Lower lobe of right lung (tissue), 2 donors: ENCODE results near the gene ELAVL1. TPM values are rescaled to one million over a fixed set of nuclear protein-coding genes. Genes with fewer than 3 reads are reported as not detected.
"Not testable (repeated sequence)": the region's sequence is repeated elsewhere in the genome, so short reads cannot be mapped to it uniquely, and the experiment has no call there.

ENCODE experiments used
- ATAC-seq, 2 donors: fragments of 200-7000 bp; cut with Tn5 transposase; one replicate each; pipeline ENCODE4 v1.9.1; 2020 to 2022; ENCODE audit warnings: mild to moderate bottlenecking in 2 of 2, moderate library complexity in 2 of 2
- DNase-seq: peaks from one replicate; pipeline ENCODE4 v3.0.0-alpha.2; 2020
- H3K27ac ChIP-seq: fragments of 200-600 bp; one replicate; pipeline ENCODE4 v1.8.0; 2022
- H3K27me3 ChIP-seq: fragments of 200-600 bp; one replicate; pipeline ENCODE4 v1.8.0; 2022; ENCODE audit warnings: low read depth
- H3K36me3 ChIP-seq: fragments of 200-600 bp; one replicate; pipeline ENCODE4 v1.8.0; 2022; ENCODE audit warnings: mild to moderate bottlenecking
- H3K4me1 ChIP-seq: fragments of 200-600 bp; one replicate; pipeline ENCODE4 v1.8.0; 2022
- H3K4me3 ChIP-seq: fragments of 200-600 bp; one replicate; pipeline ENCODE4 v1.8.0; 2022; ENCODE audit warnings: mild to moderate bottlenecking
- H3K9me3 ChIP-seq: fragments of 200-600 bp; one replicate; pipeline ENCODE4 v1.8.0; 2022
- intact Hi-C: fragments of 100-400 bp; cut with DNase I; formaldehyde crosslinking; loops from one replicate; pipeline ENCODE4 v1.11.0; 2022
- total RNA-seq: library from RNA; stranded (reverse); fragmentation: NEBNext Ultra II Directional; extraction: Animal tissue kit (Norgen Biotek cat#: 25700); gene quantifications from one replicate; pipeline ENCODE4 v1.2.1, GENCODE V29; 2021
- TF ChIP-seq, protein P1 (sequence below): fragments of 200-600 bp; IDR thresholded peaks from one replicate; pipeline ENCODE4 v1.8.0; 2022; ENCODE audit warnings: antibody characterized with exemption, mild to moderate bottlenecking
- donor health status: DM: no; HTN: yes; CAD: no; lungs with severe emphysema.

Gene ELAVL1
- total RNA-seq, 1 donor from 2014 or later = 66.3 TPM

GRCh38 chr19:7961920-7962626 lies 43.4 kb downstream of the ELAVL1 start:
- intact Hi-C loops = no loop called here

DNA sequence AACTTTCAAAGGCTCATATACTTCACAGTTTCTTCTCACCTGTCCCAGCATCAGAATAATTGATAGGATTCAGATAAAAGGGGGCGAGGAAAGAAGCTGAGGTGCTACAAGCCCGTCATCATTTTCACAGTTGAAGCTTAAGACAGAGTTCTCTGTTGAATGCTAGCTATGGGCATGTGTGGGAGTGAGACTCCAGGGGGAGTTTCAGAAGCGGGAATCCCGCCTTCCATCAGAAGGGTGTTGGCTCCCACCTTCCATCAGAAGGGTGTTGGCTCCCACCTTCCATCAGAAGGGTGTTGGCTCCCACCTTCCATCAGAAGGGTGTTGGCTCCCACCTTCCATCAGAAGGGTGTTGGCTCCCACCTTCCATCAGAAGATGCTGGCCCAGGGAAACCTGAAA lies 44.4 kb downstream of the ELAVL1 start:
- H3K9me3 ChIP-seq, H3K27me3 ChIP-seq, DNase-seq, intact Hi-C loops, H3K4me1 ChIP-seq, H3K4me3 ChIP-seq, ATAC-seq, H3K27ac ChIP-seq: not testable (repeated sequence)
- H3K36me3 ChIP-seq = peaks cover 74% of the 10 kb centered on the region

More at GRCh38 chr19:7961920-7962626, 43.4 kb downstream of the ELAVL1 start:
- Histone ChIP-seq H3K4me1 (no peaks in the 10 kb centered on the region), H3K4me3 (no peak overlapping the region), H3K9me3 (no peaks in the 10 kb centered on the region), H3K27me3 (no peaks in the 10 kb centered on the region), H3K27ac (no peak overlapping the region), H3K36me3 (peaks cover 83% of the 10 kb centered on the region)
- TF ChIP-seq, protein P1, sequence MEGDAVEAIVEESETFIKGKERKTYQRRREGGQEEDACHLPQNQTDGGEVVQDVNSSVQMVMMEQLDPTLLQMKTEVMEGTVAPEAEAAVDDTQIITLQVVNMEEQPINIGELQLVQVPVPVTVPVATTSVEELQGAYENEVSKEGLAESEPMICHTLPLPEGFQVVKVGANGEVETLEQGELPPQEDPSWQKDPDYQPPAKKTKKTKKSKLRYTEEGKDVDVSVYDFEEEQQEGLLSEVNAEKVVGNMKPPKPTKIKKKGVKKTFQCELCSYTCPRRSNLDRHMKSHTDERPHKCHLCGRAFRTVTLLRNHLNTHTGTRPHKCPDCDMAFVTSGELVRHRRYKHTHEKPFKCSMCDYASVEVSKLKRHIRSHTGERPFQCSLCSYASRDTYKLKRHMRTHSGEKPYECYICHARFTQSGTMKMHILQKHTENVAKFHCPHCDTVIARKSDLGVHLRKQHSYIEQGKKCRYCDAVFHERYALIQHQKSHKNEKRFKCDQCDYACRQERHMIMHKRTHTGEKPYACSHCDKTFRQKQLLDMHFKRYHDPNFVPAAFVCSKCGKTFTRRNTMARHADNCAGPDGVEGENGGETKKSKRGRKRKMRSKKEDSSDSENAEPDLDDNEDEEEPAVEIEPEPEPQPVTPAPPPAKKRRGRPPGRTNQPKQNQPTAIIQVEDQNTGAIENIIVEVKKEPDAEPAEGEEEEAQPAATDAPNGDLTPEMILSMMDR = no peak
- ATAC-seq (no peak), DNase-seq (no peak)

DNA sequence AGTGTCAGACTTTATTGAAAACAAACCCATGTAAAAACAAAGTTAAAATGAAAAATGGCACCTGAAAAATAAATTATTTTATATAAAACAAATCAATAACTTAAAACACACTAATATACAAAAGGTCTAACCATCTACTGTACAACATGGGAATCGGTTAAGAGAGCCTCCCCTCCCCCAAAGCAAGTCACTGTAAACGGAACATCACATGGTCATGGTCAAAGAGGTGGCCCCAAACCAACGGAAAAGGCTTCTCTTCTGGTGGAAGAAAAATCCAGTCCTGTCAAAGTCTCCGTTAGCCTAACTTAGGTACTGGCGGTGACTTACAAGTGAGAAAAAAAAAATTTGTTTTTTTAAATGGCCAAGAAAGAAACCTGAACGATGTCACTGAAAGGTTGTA lies 46.2 kb downstream of the ELAVL1 start:
- intact Hi-C loops = no loop called here
- no peak overlapping the region for H3K4me3 ChIP-seq
- H3K4me1 ChIP-seq = no peaks in the 10 kb centered on the region
- H3K9me3 ChIP-seq = no peaks in the 10 kb centered on the region
- H3K27me3 ChIP-seq = no peaks in the 10 kb centered on the region
- no peak overlapping the region for H3K27ac ChIP-seq
- ATAC-seq = no peak
- TF ChIP-seq, protein P1 = no peak
- no peak for DNase-seq
- peaks cover 55% of the 10 kb centered on the region for H3K36me3 ChIP-seq

- ATAC-seq (no peak), DNase-seq (no peak)
- Histone ChIP-seq H3K4me3 (no peak overlapping the region), H3K36me3 (peaks cover 20% of the 10 kb centered on the region), H3K27me3 (no peaks in the 10 kb centered on the region), H3K27ac (no peak overlapping the region), H3K9me3 (no peaks in the 10 kb centered on the region), H3K4me1 (peaks cover 12% of the 10 kb centered on the region)
- TF ChIP-seq, protein P1 = no peak
- intact Hi-C loops = no loop called here
Measured at GRCh38 chr19:7955696-7956095, 49.7 kb downstream of the ELAVL1 start.

DNA sequence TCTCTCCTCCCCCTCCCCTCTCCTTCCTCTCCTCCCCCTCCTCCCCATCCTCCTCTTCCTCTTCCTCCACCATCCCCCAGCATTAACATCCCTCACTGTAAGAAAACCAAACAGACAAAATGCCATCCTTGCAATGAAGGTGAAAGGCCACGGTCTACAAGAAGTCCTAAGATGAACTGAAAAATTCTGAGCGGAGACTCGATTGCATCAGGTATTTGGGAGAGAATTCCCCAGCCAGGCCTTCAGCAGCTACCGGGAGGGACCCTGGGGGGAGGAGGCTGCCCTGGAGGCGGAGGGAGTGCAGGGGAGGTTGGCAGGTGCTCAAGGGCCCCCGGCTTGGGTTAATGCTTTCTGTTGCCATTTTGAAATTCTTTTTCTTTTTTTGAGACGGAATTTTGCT lies 51.9 kb downstream of the ELAVL1 start:
- Histone ChIP-seq H3K9me3 (no peaks in the 10 kb centered on the region), H3K36me3 (peaks cover 7% of the 10 kb centered on the region), H3K27ac (no peak overlapping the region), H3K4me1 (peaks cover 12% of the 10 kb centered on the region), H3K27me3 (no peaks in the 10 kb centered on the region), H3K4me3 (no peak overlapping the region)
- DNase-seq (no peak), ATAC-seq (no peak)
- TF ChIP-seq, protein P1 = no peak
- intact Hi-C loops = no loop called here

DNA sequence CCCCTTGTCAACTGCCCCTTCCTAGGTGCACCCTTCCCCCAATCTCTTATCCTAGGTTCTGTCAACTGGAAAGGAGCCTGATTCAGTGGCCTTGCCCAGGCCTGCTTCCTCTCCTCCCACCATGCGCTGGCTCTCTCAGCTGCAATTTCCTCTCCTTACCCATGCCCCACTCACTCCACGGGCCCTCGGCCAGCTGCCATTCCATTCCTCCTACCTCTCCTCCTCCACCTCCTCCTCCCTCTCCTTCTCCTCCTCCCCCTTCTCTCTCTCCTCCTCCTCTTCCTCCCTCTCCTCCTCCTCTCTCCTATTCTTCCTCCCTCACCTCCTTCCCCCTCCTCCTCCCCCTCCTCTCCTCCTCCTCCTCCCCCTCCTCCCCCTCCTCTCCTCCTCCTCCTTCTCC lies 52.4 kb downstream of the ELAVL1 start:
- intact Hi-C loops = no loop called here
- Histone ChIP-seq H3K4me3 (no peak overlapping the region), H3K27me3 (no peaks in the 10 kb centered on the region), H3K4me1 (peaks cover 12% of the 10 kb centered on the region), H3K36me3 (peaks cover 6% of the 10 kb centered on the region), H3K9me3 (no peaks in the 10 kb centered on the region), H3K27ac (no peak overlapping the region)
- TF ChIP-seq, protein P1 = no peak
- ATAC-seq (peak; percentile 58 to 63), DNase-seq (no peak)
